ENCODE measurements around the gene CYP4F8.

CYP4F8 gene

DNA sequence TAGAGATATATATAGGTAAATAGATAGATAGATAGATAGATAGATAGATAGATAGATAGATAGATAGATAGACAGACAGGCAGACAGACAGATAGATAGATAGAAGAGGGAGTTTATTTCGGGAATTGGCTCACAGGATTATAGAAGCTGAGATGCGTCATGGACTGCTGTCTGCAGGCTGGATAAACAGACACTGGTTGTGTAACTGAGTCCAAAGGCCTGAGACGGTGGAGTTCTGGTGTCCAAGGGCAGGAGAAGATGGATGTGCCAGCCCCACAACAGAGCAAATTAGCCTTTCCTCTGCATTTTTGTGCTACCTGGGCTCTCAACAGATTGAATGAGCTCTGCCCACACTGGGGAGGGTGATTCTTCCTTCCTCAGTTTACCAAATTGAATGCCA, 28.4 kb downstream of the CYP4F8 start:
- TF ChIP-seq, protein P1, sequence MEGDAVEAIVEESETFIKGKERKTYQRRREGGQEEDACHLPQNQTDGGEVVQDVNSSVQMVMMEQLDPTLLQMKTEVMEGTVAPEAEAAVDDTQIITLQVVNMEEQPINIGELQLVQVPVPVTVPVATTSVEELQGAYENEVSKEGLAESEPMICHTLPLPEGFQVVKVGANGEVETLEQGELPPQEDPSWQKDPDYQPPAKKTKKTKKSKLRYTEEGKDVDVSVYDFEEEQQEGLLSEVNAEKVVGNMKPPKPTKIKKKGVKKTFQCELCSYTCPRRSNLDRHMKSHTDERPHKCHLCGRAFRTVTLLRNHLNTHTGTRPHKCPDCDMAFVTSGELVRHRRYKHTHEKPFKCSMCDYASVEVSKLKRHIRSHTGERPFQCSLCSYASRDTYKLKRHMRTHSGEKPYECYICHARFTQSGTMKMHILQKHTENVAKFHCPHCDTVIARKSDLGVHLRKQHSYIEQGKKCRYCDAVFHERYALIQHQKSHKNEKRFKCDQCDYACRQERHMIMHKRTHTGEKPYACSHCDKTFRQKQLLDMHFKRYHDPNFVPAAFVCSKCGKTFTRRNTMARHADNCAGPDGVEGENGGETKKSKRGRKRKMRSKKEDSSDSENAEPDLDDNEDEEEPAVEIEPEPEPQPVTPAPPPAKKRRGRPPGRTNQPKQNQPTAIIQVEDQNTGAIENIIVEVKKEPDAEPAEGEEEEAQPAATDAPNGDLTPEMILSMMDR (IDR thresholded peaks at IDR 0.05), result no peak

DNA sequence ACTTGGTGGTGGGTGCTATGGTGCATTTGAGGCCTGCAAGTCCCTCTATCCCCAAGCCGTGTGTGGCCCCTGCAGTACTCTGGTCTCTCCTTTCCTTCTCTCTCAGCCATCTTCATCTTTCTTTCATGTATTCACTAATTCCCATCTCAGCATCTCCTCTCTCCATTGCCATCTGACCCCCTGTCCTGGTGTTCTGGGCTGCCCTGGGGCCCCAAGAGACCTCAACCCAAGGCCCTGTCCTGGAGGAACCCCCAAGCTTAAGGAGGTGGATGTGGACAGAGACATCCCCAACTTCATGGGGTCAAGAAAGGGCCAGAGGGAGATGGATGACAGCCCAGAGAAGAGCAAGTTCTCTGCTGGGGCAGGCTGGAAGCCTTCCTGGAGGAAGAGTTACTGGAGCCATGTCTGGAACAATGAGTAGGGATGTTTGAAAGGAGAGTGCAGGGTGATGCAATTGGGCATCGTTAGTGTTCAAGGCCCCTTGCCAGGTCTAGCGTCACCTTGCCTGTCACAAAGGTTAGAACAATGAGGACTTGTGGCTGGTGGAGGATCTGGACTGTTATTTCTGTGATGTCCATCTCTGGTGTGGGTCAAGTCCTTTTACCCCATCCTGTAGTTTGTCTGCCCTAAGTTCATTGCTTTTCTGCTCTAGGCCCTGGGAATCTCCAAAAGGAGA, 29.2 kb downstream of the CYP4F8 start:
- TF ChIP-seq, protein P1 (IDR thresholded peaks at IDR 0.05), result no peak

DNA sequence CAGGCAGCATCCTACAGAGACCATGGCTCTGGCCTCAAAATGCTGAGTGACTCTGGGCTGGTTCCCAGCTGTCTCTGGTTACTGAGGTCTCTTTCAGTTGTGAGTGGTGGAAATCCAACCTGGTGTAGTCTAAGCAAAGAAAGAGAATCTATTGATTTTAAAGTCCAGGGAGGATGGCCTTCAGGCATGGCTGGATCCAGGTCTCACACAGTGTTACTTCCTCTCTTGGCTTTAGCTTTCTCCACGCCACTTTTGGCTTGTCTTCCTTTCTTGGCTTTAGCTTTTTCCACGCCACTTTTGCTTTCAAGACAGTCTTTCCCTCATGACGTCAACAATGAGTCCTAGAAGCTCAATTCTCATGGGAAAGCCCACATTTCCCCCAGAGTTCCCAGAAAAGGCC, 29.8 kb downstream of the CYP4F8 start:
- TF ChIP-seq, protein P1 (IDR thresholded peaks at IDR 0.05), result no peak

DNA sequence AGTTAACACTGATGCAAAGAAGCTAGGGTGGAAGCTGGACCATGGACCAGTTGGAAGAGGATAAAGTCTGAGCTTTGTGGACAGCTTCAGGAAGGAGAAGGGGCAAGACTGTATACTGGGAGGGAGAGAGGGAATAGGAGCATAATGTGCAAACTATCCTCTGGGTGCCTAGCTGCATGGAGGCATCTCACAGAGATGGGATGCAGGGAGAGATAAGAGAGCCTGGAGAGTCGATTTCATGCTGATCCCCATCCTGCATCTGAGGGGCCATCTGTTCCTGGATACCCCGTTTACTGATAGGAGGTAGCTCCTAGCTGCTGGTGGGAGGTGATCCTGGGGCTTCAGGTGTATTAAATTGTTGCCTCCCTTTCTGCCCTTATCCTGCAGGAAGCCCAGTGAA, 34.5 kb downstream of the CYP4F8 start:
- TF ChIP-seq, protein P1 (IDR thresholded peaks at IDR 0.05), result no peak

DNA sequence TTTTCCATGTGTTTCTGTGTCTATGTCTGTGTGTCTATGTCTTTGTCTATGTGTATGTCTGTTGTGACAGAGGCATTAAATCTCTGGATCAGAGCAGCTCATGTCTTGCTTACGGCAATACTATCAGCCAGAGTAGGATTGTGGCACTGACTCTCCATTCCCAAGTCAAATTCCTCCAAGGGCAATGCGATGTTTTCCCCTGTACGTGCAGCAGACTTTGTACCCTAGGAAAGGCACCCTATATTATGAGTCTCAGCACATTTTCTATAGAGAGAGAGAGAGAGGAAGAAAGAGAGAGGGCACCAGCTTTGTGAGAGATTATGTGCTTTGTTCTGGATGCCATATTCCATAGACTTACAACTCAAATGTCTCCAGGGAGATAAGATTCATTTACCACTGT, 36.8 kb downstream of the CYP4F8 start:
- TF ChIP-seq, protein P1 (IDR thresholded peaks at IDR 0.05), result no peak

DNA sequence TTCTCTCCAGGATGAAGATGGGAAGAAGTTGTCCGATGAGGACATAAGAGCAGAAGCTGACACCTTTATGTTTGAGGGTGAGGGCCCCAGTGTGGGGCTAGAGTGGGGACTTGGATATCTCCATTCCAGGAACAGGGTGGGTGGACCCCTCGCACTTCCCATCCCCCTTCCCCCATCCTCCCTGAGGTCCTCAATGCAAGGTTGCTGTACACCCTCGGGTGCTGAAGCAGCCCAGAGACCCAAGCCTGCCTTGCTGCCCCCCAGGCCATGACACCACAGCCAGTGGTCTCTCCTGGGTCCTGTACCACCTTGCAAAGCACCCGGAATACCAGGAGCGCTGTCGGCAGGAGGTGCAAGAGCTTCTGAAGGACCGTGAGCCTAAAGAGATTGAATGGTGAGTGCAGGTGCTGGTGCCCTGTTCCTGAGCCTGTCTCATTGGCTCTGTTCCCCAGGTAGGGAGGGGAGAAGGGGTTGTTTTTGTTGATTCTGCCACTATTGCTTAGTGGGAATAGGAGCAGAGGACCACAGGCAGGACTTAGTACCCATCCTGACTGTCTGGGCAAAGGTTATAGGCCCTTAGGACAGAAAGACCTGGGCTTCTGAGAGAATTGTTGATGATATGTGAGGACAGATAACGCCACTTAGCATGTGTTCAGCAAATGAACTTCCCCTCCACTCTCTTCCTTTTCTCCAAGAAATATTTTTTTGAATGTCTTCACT, 37.7 kb downstream of the CYP4F8 start:
- TF ChIP-seq, protein P1 (IDR thresholded peaks at IDR 0.05), result no peak

DNA sequence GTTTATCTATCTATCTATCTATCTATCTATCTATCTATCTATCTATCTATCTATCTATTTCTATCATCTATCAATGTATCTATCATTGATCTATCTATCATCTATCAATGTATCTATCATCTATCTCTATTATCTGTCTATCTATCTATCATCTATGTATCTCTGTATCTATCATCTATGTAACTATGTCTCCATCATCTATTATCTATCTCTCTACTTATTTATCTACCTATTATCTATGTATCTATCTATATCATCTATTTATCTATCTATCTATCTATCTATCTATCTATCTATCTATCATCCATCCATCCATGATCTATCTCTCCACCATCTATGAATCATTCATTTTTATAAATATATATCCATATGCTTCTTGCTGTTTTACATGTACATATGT, 41.4 kb downstream of the CYP4F8 start:
- TF ChIP-seq, protein P1 (IDR thresholded peaks at IDR 0.05), result no peak
